NCI-H748 (cell line): ENCODE results near the gene HEY2.
A peak's percentile ranks its signal among the peaks of the same experiment; 100 is the strongest.
"Not testable (repeated sequence)": the region's sequence is repeated elsewhere in the genome, so short reads cannot be mapped to it uniquely, and the experiment has no call there.

Source experiments
- DNase-seq: peaks from one replicate; lab custom pipeline; 2025; ENCODE audit not compliant: unreplicated experiment; lab: John Stamatoyannopoulos, UW

The HEY2 gene

DNA sequence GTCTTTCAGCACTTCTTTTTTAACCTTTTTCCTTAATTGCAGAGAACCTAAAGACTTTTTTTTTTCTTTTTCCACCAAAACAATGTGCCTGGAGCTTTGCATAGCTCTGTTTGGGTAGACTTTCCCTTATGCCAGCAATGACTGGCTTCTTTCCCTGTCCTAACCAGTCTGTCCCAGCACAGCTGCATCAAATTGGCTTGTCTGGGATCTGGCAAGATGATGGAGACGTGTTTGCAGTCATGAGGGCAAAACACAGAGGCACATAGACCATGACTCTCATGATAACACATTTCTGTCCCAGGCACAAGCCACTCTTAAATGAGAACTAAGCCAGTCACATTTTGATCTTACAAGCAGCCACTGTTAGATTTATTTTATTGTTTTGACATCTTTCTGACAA, 16.5 kb downstream of the HEY2 start:
- DNase-seq = no peak

DNA sequence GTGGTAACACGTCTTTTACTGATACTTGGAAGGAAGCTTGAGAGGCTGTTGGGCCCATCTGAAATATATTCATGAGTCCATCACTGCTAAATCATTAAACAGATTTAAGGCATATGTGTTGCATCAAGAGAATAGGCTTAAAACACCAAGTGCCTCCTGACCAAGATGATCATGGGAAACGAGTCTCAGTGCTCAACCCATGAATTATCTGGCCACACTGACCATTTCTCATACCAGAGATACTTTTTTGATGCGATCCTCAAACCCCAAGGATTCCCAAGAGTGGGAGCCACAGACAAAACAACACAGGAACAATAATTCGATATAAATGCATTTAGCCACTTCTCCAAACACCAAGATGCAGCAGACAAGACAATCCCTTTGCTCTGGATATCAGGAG, 17.2 kb downstream of the HEY2 start:
- DNase-seq = no peak

DNA sequence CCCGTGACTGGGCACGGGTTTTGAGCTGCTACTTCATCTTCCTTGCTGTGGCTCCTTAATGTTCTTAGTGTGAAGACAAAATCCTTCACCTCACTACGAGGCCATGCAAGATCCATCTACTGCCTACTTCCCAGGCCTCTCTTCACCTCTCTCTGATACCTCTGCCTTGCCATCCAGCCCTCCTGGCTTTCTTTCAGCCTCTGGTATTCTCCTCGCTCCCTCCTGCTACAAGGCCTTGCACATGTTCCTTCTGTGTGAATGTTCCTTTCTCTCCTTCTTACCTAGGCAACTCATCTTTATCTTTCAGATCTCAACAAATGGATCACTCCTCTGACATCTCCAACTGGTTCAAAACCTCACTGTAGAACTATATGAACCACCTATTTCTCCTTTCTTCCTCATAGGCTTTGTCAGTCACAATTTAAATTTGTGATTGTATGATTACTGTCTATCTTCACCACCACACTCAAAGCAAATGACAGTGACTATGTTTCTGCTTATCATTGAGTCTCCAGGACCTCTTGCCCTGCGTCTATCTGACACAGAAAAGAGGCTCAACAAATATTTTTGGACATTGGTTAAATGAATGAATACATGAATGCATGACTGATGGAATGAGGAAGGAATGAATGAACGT, 19.8 kb downstream of the HEY2 start:
- no peak for DNase-seq

DNA sequence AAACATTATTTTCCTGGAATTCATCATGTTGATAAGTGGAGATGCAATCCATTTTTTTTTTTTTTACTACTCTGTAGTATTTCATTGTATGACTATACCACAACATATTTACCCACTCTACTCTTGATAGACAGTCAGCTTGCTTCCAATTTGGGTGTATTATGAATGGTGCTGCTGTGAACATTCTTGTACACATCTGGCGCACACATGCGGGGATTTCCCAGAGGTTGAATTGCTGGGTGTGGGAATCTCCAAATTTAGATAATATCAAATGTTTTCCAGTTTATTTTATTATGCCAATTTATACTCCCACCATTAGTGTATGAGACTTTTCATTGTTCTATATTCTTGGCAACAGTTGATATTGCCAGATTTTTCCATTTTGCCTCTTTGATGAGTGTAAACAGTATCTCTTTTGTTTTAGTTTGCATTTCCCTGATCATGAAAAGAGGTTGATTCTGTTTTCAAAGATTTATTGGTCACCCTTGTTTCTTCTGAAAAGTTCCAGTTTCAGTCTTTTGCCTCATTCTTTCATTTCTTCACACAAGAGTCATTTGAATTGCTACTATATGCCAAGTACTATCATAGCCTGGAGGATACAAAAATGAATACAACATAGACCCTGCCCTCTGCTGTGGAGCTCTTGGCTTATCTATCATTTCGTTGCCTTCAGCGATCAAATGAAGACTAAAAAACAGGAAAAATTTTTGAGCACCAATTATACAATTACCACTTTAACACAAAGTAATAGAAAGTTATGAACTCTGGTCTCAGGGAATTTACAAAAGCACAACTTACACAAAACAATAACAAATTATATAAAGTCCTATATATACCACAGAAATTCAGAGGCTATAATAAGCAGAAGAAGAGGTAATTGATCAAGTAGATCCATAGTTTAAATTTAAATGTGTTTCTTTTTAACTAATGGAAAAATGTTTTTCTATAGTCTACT, 24.2 kb downstream of the HEY2 start:
- DNase-seq = no peak

DNA sequence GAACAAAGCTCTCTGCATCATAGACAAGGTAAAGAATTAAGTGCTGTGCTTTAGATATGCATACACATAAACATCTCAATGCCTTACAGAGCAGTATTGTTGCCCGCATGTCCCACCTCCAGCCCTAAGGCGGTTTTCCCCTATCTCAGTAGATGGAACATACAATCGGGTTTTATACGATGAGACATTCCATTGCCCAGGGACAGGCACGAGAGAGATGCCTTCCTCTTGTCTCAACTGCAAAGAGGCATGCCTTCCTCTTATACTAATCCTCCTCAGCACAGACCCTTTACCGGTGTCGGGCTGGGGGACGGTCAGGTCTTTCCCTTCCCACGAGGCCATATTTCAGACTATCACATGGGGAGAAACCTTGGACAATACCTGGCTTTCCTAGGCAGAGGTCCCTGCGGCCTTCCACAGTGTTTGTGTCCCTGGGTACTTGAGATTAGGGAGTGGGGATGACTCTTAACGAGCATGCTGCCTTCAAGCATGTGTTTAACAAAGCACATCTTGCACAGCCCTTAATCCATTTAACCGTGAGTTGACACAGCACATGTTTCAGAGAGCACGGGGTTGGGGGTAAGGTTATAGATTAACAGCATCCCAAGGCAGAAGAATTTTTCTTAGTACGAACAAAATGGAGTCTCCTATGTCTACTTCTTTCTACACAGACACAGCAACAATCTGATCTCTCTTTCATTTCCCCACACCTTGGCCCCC, 26.8 kb downstream of the HEY2 start:
- not testable (repeated sequence) for DNase-seq

DNA sequence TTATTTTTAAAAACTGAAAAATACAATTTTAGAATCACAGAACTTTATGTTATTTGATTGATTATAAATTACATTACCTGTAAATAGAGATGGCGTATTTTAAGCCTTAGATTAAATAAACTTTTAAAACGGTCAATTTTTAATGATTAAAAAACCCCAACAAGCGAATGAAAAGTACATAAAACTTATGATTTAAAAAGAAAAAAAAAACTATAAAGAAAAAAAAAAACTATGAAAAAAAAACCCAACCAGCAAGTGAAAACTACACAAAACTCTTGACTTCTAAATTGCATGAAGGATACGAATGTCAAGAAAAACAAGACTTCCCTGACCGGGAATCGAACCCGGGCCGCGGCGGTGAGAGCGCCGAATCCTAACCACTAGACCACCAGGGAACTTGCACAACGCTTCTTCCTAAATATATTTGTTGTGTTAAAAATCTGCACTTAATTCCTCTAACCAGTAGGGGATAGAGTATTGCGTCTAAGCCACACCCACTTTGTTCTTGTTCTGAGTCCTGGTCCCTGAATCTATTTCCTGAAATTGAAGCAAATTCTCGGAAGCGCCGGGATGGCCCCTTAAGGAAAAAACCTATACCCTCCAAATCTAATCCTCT, 30.6 kb downstream of the HEY2 start:
- DNase-seq = peak; percentile 94

DNA sequence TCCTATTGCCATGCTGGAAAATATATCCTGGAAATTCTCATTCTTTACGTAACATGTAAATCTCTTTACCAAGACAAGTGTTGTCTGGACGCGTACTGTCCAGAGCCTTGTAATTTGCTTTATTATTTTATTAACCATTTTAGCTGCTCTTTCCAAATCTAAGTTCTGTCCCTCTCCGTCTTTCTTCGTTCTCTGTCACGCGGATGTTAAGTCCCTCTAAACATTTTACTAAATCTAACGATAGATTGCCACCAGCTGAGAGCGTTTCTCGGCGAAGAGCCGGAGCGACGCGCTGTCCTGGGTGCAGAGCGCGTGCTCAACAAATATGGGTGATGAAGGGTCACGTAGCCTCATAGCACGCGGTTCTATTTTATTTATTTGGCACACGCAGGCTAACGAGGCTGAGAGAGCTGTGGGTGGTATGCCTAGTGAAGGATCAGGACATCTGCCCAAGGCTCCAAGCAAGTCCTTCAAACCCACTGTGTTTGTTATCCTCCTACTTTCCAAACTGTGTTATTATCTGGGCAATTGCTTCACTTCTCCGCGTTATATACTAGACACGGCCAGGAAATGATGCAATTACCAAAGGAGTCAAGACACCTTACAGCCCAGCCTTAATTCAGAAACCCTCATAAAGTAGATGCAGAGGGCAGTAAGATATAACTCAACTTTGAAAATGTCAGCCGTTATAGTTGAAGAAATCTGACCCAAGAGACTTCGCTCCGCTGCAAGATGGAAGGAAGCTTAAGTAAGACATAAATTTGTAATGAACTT, 31.3 kb downstream of the HEY2 start:
- DNase-seq = peak; percentile 82

DNA sequence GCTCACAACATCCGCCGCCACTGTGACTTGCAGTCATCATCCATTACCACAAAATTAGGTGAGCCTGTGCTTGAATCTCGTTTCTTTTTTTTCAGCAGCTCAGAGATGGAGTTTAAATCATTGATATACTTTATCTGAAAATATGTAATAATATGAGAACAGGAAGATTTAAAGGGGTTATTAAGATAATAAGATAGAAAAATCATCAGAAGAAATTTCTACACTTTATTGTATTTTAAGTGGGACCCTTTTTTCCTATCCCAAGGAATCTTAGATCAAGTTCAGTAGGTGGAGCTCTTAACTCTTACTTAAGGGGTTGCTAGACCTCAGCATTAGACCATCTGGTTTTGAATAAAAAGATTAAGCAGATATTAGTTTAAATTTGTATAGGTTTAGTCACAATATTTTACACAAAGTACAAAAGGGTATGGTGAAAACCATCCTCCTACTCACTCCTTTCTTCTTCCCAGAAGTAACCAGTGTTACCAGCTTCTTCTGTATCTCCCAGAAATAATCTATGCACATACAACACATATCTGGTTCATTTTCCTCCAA, 32.0 kb downstream of the HEY2 start:
- peak; percentile 43 for DNase-seq

DNA sequence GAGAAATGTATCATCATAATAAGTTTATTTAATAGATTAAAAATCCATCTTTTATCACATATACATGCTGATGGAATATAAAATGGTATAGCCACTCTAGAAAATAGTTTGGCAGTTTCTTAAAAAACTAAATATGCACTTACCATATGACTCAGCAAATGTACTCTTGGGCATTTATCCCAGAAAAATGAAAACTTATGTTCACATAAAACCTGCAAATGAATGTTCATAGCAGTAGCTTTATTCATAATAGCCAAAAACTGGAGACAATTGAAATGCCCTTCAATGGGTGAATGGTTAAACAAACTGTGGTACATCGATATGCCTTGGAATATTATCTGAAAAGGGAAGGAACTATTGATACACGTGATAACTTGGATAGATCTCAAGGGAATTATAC, 34.9 kb downstream of the HEY2 start:
- DNase-seq = no peak

DNA sequence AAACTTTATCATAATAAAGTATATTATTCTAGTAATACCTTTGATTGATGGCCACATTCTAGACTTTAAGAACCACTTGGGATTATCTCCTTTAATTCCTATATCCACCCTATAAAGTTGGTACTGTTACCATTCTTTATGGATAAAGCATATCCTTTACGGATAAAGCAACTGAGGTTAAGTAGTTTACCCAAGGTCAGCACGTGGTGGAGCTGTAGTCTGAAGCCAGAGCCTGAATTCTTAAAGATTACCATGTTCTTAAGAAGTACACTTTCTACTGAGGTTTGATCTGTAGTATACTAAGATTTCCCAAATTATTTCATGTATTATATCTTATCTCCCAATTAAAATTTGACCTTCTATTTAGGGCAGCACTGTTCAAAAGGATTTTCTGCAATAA, 38.4 kb downstream of the HEY2 start:
- no peak for DNase-seq

DNA sequence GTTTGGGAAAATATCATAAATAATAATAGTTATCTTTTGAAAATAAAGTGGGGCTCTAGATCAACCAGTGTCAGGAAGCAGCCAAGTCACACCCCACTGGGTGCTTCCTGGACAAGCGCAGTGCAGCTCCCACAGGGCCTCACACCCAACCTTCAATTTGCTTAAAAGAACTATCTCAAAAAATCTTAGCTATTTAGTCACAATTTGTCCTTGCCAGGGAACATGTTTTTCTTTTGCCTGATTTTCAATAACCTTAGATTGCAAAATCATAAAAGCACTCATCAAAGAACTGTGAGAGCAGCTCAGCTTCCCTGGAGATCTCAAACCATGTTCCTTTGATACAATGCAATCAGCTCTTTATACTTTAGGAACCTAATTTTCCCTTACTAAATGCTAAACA, 39.7 kb downstream of the HEY2 start:
- no peak for DNase-seq

DNA sequence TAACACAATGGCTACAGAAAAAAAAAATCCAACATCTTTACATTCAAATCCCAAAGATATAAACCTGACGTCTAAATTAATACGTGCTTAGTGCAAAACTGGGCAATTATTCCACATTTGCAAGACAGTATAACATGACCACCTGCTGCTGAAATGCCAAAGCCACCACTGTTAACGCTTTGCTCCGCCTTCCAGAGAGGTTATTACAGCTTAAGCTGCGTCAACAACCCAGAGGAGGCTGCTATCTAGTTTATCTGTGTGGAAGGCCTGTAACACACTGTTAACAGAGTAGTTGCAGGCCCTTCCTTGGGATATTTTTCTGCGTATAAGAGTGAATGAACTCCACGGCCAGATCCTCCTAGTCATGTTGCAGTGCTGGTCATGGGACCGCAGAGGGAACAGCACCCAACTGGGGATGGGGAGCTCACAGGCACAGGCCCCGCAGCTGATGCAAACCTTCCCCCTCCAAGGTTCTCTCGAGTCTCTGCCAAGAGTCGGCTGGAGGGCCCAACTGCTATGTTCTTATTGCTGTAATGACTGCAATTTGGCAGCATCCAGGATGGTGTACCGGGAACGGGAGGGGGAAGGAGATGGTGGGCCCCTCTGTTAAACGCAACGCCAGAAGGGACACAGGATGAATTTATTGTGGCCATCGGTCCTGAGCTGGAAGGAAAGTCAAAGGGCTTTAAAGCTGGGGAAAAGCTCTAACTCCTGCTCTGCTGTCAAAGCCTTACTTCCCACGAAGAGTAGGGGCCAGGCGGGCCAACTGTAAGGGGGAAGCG, 40.3 kb downstream of the HEY2 start:
- DNase-seq = peak; percentile 88

DNA sequence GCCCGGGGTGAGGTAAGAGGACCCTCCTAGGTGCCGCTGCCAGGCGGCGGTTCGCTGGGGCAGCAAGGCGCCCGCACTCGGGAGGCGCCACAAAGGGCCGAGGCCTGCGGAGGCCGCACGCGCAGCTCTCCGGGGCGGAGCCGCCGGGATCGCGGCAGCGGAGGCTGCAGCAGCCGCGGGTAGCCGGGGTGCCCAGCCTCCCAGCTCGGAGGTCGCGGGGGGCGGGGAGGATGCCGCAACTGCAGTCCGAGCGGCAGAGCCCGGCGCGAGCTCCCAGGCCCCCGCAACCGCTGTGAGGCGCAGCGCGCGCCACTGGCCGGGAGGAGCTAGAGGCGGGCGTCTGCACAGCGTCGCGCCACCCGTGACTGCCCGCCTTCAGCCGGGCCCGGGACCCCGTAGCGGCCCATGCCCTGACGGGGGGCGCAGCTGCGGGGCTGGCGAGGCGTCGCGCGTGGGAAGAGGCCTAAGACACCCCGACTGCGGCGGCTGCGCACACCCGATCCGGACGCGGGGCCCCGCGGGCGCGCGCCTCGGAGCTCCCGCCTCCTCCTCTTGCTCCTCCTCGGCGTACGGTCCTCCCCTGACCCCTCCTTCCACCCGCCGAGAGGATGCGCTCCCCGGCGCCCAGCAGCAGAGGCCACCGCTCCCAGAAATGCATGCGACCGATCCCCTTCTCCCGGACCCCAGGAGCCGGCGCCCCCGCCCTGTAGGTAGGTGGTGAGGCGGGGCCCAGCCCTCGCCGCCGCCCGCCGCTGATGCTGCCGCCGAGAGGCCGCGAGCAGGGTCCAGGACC, 41.1 kb downstream of the HEY2 start, which contains the start of gene NCOA7:
Gene NCOA7 (plus strand): TSS at position 603 of the 793 bp plus-strand sequence. CDS start 24,395 bp downstream, outside the sequence.
- DNase-seq = peak; percentile 88

DNA sequence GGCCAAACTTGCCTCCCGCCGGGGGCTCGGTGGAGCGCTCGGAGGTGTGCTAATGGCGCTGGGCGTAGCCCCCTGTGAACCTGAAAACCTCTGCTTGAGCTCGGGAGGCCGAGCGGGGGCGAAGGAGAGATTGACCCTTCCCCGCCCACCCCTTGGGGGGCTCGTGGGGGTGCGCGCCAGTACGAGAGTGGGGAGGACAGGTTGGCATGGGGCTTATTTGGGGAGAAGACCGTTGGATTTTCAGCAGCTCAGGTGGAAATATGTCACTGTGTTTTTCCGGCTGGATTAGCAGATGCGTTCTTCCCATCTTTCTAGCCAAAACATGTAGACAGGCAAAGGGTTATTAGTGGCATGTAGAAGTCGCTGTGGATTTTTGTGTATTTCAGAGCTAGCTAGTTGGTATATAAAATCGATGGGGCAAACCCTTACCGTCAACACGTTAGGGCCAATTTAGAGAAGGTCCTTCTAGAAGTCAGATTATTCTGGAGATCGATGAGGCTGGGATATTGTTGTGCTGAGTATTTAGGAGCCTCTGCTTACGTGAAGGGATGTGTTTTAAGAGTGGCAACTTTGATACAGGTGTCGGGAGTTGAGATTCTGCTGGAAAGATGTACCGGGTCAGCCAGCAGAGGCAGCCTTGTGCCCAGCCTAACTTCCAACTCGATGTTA, 41.9 kb downstream of the HEY2 start:
- peak; percentile 73 for DNase-seq

DNA sequence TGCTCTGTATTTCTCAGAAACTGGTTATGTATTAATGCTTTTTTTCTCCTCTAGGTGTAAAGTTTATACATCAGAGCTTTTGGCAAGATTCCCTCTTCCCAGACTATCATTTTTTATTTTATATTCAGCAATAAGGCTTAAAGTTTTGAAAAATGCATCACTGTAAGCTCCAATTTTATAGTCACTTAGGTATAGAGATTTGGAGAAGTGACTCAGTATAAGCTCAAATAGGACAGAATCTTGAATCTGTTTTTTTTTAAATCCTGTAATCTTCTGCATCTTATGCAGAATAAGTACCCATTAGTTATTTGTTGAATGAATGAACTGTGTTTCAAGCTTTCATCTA, 42.4 kb downstream of the HEY2 start:
- DNase-seq = no peak

DNA sequence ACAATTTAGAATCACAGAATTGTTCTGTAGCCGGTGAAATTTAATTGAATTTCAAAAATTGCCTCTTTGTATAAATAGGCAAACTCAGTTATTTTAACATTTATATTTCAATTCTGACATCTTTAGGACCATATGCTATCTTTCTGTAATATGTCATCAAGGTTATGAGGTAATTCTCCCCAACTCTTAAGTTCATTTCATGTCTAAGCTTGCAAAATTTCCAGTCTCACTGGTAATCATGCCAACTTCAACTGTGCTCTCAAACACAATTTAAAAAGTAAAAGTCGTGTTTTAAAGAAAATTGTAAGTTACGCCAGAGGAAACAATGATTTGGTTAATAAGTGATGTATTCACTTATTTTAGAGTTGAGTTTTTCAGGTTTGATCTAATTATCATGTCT, 42.7 kb downstream of the HEY2 start:
- DNase-seq = no peak

DNA sequence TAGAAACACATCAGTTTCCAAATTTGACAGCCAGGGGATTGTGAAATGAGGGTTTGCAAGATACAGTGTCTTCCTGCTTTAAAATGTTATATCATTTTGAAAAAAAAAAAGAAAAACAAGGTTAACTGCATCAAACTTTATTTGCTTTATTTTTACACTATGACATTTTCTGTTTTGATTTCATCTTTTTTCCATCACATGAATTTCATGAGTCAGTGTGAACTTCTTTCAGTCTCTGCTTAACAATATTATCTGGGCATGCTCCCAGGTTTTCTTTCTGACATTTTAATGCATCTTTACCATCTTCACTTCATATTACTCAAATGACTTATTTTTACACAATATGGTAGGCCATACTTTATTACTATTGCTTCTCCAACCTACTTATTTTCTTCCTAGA, 43.2 kb downstream of the HEY2 start:
- no peak for DNase-seq

DNA sequence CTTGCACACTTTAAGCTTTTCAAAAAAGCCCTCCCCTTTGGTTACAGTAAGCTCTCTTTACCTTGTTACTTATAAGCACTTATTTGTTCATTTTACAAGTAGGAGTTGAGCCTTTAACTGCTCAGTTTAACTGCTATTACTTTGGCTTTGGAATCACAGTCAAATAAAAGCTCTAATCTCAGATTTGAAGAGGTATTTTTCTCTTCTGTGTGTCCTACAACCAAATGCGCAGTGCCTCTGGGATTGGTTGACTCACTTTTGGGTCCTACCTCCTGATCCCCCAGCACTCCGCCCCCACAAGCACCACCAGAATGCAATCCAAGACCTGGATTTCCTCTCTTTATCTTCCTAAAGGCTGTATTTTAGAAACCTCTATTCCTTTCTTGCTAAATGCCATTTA, 43.8 kb downstream of the HEY2 start:
- no peak for DNase-seq
